Umbilical cord (tissue), 2 donors: ENCODE measurements around the gene KCNN3. TPM values are rescaled to one million over a fixed set of nuclear protein-coding genes. Genes with fewer than 3 reads are reported as not detected.
A peak's percentile ranks its signal among the peaks of the same experiment; 100 is the strongest.

Experiments
- DNase-seq: peaks from one replicate; pipeline ENCODE4 v3.0.0-alpha.2; 2015; ENCODE audit warnings: low spot score
- total RNA-seq: library from RNA; depleted of rRNA; stranded (reverse); fragments of >200 nt; gene quantifications from one replicate; pipeline ENCODE4 v1.2.3, GENCODE V29; 2014; ENCODE audit warnings: low replicate concordance; ENCODE audit not compliant: insufficient read depth

KCNN3 gene
- total RNA-seq, 1 donor from 2014 or later = 1.9 TPM

GRCh38 chr1:154772606-154773506 is 97.2 kb downstream of the KCNN3 start:
- no peak for DNase-seq

GRCh38 chr1:154772056-154772455 is 98.0 kb downstream of the KCNN3 start:
- no peak for DNase-seq

DNA sequence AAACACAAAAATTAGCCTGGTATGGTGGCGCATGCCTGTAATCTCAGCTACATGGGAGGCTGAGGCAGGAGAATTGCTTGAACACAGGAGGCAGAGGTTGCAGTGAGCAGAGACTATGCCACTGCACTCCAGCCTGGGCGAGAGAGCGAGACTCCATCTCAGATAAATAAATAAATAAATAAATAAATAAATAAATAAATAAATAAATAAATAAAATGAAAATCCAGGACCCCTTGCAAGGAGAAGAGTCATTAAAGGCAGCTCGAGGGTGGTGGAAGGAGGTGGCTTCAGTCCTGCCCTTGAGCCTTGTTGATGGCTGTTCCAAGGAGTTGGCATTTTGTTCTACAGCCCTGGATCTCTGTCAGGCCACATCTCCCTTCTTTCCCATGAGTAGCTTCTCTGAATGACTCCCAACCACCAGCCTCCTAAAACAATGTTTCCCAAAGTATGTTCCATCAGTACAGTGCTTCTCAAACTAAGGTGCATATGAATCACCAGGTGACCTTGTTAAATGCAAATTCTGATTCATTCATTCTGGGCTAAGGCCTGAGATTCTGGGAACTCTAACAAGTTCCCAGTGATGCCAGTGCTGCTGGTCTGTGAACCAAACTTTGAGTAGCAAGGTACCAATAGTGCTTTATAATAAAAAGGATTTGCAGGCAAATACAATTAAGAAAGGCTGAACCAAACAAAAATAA is 99.0 kb downstream of the KCNN3 start:
- DNase-seq = no peak

DNA sequence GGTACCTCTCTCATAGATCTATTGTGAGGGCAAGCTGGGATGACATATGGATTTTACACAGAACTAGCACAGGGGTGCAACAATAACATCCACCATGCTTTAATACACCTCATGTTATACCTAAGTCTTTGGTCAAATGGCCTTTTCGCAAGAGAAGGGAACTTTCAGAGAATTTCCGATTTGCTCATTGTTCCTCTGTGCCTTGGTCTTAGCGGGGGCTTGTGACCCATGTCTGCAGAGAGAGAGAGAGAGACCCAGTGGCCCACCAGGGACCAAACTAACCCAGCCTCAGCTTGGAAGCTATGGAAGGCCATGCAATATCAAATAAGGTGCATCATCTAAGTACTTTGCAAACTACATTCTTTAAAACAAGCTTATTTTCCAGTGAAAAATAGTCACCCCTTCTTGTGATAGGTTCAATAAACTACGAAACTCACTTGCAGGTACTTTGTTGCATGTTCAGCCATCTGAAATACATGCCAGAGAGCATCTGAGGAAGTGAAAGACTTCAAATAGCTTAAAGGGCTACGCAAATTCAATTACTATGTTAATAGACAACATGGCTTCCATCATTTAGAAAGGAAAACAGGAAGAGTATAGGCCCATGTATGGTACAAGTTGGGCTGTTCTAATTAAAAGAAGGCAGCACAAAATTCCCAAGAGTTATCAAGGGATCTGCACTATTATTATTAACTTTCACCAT is 100.7 kb downstream of the KCNN3 start:
- no peak for DNase-seq

DNA sequence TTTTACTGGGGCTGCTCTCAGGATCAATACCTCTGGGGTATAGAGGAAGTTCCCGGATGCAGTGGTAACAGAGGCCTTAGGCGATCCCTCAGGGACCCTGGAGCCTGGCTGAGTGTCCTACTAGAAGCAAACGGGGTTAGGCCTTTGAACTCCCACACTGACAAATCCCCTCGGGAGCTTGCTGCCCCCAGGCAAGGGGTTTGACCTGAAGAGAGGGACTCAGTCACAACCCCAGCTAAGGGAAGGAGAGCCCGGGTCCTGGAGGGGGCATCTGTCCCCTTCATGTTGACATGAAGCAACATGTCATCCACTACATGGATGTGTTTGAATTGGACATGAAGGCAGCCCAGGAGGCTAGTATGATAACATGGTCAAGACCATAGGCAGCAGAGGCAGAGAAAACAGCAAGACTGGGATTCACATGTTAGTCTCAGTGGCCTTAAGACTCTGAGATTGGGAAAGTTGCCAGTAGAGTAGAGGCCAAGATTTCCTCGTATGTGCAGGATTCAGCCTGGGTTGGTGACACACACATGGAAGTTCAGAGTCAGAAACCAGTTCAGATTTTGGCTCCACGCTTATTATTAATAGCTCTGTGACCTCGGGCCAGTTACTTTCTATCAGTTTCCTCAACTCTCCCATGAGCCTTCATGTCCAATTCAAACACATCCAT is 101.5 kb downstream of the KCNN3 start:
- DNase-seq = peak; percentile 65

DNA sequence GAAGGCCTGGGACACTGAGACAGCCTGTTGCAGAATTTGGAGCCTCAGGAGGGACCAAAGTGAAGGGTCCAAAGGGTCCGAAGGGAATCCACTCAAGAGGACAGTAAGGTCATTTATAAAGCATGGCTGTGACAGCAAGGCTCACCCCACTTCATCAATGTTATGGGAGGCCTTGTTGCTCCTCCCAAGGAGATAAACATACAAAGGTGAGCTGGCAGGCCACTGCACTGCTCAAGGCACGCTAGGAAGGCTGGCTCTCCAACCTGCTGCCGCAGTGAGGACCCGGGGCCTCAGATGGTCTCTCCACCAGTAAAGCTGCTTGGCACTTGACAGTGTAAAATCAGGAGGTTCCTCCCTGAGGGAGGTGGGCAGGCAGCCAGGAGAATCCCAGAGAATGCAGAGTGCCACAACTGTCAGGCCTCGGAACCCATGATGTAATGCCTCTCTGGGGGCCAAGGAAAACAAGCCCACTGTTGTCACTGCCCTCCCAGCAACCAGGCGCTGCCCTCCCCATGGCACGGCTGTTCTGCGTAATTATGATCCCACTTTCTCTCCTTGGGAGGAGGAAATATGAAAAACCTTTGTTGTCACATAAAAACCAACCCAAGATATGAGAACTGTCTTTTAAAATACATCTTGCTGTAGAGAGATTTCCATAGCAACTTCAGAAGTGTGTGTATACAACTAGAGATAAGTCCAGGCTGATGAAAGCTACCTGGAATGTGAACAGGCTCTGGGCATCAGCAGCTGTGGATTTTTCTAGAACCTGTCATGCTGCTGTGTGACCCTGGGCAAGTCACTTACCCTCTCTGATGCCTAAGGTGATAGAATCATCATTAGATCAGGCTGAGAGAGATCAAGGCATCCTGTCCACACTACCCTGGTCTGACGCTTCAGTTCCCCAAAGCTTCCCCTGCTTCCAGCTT is 102.5 kb downstream of the KCNN3 start:
- DNase-seq = peak; percentile 72

- DNase-seq = peak; percentile 15
These were observed 104.1 kb downstream of the KCNN3 start for GRCh38 chr1:154765970-154766369.

DNA sequence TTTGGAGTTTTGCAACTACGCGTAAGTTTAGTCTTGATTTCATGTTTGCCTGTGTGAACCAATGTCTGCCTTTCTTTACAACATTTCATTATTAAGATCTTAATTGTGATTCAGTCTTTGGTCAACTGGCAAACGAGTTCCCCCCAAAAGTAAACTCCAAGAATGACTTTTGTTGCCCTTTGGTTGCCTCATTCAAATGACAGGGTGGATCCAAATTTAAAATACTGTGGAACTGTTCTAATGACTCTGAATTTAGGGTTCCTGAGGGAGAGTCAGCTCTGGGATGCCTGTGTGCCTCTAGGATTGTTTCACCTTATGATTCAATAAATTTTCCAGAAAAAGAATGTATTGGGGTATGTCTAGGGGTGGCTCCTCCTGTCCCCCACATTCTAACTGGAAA is 105.3 kb downstream of the KCNN3 start:
- no peak for DNase-seq

GRCh38 chr1:154764181-154764580 is 105.9 kb downstream of the KCNN3 start:
- no peak for DNase-seq

GRCh38 chr1:154760469-154760933 is 109.6 kb downstream of the KCNN3 start:
- no peak for DNase-seq

DNA sequence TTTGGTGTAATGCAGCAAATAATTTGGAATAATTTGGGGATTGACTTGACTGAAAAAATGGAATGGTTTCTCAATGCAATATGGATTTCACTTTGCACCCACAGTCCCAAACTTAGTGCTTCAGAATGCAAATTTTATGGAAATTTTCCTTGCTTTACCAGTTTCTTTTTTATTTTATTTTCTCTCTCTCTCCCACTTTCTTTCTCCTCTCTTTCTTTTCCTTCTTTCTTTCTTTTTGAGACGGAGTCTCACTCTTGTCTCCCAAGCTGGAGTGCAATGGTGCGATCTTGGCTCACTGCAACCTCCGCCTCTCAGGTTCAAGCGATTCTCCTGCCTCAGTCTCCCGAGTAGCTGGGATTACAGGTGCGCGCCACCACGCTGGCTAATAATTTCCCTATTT is 110.3 kb downstream of the KCNN3 start:
- DNase-seq = no peak

- no peak for DNase-seq
These were observed 110.9 kb downstream of the KCNN3 start for GRCh38 chr1:154759196-154759595.

GRCh38 chr1:154758346-154758745 is 111.7 kb downstream of the KCNN3 start:
- peak; percentile 43 for DNase-seq

DNA sequence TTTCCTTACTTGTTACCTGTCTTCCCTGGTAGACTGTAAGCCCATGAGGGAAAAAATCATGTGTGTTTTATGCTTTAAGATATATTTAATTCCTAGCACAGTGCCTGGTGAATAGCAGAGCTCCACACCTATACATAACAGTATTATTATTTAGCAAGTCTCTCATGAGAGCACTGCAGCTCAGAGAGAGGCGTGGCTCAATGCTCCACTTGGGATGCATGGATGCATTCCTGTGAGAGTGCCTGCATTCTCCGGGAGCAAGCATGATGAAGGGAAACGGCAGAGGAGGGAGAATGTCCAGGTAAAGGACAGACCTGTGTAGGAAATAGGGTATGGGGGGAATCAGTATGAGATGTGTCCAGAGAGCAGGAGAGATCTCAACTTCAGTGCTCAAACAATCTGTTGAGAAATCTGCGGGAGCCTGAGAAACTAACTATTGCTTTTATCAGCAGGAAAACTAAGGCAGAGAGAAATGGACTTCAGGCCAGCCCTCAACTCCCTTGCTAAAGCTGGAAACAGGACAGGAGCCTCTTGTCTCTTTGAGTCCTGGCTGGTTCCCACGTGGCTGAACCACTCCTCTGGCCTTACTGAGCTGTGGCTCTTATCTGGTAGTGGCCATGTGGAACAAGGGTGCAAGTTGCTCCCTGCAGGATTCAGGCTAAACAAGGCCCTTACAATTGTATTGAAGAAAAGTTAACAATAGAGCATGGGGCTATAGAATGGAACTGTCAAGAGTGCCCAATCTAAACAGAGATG is 113.1 kb downstream of the KCNN3 start:
- DNase-seq = no peak

DNA sequence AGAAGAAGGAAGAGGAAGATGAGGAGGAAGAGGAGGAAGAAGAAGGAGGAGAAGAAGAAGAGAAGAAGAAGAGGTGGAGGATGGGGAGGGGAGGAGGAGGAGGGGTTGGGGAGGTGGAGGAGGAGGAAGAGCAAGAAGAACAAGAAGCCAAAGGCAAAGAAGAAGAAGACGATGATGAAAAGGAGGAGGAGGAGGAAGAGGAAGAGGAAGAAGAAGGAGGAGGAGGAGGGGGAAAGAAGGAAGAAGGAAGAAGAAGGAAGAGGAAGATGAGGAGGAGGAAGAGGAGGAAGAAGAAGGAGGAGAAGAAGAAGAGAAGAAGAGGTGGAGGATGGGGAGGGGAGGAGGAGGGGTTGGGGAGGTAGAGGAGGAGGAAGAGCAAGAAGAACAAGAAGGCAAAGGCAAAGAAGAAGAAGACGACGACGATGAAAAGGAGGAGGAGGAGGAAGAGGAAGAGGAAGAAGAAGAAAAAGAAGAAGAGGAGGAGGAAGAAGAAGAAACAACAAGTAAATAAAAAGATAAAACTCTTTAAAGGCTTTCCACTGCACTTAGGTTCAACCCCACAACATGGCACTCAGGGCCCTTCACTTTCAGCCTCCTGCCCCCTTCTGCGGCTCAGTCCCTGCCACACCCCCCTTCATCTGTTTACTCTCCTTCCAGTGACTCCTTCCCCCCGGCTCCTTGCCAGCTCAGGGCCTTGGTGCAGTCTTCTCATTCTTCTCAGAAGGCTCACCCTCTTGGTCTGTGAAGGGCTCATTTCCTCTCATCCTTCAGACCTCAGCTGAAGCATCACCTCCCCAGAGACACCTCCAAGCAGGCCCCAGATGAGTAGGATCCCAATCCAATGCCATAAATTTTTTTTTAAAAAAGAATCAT is 114.0 kb downstream of the KCNN3 start:
- no peak for DNase-seq

DNA sequence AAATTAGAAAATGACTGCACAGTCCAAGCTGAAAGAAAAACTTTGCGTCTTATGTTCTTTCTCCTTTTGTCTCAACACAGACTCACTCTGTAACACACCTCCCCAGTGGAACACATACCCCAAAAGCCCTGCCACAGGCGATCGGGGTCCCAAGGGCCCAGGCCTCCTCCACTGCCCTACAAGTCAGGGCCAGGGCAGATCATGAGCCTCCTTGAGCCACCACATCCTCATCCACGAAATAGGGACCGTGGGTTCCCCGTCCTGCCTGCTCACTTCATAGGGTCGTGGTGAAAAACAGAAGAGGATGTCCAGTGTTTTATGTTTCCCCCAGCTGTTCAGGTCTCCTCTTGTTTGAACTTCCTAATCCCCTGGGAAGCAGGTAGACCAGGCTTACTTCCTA is 116.7 kb downstream of the KCNN3 start:
- no peak for DNase-seq

DNA sequence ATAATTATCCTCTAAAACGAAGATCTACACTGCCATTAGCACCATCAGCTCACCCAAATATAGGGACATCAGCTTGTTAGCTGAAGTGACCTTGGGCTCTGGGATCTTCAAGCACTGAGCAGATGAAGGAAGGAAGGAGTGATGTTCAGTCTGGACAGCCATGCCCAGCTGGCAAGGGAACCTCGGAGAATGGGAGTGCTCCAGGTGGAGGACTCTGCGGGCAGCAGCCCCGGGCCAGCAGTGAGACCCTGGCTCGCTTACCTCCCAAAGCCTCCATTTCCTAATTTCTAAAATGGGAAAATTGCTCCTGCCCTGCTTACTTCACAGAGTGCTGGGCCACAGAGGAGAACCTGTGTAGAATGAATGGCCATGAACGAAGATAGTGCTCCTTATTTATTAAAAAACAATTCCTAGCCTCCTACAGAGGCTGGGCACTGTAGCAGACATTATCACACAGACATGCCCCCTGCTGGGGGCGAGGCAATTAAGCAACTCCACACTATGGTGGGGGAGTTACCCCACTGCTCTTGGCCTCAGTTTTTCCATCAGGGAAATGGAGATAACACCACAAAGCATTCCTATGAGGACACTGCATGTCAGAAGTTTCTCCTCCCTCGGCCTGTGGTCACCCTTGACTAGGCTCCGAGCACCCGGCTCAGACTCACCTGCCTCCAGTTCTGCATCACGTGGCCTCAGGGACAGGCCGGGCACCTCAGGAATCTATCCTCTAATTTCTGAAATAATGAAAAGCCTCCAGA is 117.6 kb downstream of the KCNN3 start:
- no peak for DNase-seq

GRCh38 chr1:154751690-154752089 is 118.4 kb downstream of the KCNN3 start:
- peak; percentile 69 for DNase-seq
